ENCODE data around the gene ACVRL1.

DNA sequence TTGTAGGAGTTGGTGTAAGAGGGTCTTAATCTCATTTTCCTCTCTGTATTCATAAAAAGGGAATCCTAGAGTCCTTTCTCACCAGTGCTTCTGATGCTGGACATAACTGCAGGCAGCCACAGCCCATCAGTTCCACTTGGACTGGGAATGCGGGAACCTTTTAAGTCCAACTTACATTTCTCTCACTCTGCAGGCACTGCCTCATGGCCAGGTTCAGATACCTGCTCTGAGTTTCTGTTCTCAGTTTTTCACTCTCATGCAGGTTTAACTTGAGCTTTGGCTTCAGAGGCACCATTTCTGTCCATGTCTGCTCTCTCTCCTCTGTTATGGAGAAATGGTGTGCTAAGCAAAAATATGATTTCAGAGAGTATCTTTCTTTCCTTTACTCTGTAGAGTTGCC is 48.4 kb downstream of the ACVRL1 start:
- TF ChIP-seq, protein P1, sequence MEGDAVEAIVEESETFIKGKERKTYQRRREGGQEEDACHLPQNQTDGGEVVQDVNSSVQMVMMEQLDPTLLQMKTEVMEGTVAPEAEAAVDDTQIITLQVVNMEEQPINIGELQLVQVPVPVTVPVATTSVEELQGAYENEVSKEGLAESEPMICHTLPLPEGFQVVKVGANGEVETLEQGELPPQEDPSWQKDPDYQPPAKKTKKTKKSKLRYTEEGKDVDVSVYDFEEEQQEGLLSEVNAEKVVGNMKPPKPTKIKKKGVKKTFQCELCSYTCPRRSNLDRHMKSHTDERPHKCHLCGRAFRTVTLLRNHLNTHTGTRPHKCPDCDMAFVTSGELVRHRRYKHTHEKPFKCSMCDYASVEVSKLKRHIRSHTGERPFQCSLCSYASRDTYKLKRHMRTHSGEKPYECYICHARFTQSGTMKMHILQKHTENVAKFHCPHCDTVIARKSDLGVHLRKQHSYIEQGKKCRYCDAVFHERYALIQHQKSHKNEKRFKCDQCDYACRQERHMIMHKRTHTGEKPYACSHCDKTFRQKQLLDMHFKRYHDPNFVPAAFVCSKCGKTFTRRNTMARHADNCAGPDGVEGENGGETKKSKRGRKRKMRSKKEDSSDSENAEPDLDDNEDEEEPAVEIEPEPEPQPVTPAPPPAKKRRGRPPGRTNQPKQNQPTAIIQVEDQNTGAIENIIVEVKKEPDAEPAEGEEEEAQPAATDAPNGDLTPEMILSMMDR (IDR thresholded peaks at IDR 0.05; ENCODE audit: low read depth, low read length) = no peak
- TF ChIP-seq POLR2A (IDR thresholded peaks at IDR 0.05; ENCODE audit: extremely low read depth, insufficient read length) = no peak
- no peak for TF ChIP-seq MAX (IDR thresholded peaks at IDR 0.05; ENCODE audit: low read depth, low read length)
